Neural cell (in vitro differentiated cells): ENCODE data around the gene CD151. TPM values are rescaled to one million over a fixed set of nuclear protein-coding genes. Genes with fewer than 3 reads are reported as not detected.

Source experiments
- H2AFZ ChIP-seq: fragments of 200-600, 300-800 bp; sonication (generic), shearing (Covaris generic); 2 replicates; pipeline ENCODE4 v1.6.0; 2014; ENCODE audit warnings: low read depth, mild to moderate bottlenecking, antibody characterized with exemption, low read length, moderate library complexity
- H3F3A ChIP-seq: fragments of 200-600 bp; shearing (Covaris generic); 2 replicates; pipeline ENCODE4 v1.6.1; 2016; ENCODE audit warnings: mild to moderate bottlenecking, moderate library complexity, mixed read lengths, antibody characterized with exemption, low read length; ENCODE audit not compliant: insufficient read depth, poor library complexity, severe bottlenecking
- H3K27ac ChIP-seq: fragments of 200-600, 300-800 bp; sonication (generic), shearing (Covaris generic); 2 replicates; pipeline ENCODE4 v1.5.1; 2014; ENCODE audit warnings: mild to moderate bottlenecking, low read length, moderate library complexity
- H3K27me3 ChIP-seq: fragments of 300-800, 200-600 bp; sonication (generic), shearing (Covaris generic); 2 replicates; pipeline ENCODE4 v1.6.0; 2014; ENCODE audit warnings: mild to moderate bottlenecking, low read depth, low read length, moderate library complexity; ENCODE audit not compliant: insufficient read depth
- H3K36me3 ChIP-seq: fragments of 300-800, 200-600 bp; sonication (generic), shearing (Covaris generic); 2 replicates; pipeline ENCODE4 v1.5.1; 2014; ENCODE audit warnings: mild to moderate bottlenecking, antibody characterized with exemption, low read length, moderate library complexity; ENCODE audit not compliant: insufficient read depth
- H3K4me2 ChIP-seq: fragments of 300-800, 200-600 bp; sonication (generic), shearing (Covaris generic); 2 replicates; pipeline ENCODE4 v1.6.0; 2014; ENCODE audit warnings: mild to moderate bottlenecking, low read length
- H3K4me3 ChIP-seq: fragments of 300-800, 200-600 bp; sonication (generic), shearing (Covaris generic); 2 replicates; pipeline ENCODE4 v1.5.1; 2014; ENCODE audit warnings: mild to moderate bottlenecking, low read length, moderate library complexity
- H3K79me2 ChIP-seq: fragments of 200-600 bp; shearing (Covaris generic); replicated peaks from 2 replicates; pipeline ENCODE4 v1.6.0; 2014; ENCODE audit warnings: mild to moderate bottlenecking, low read length, moderate library complexity; ENCODE audit not compliant: insufficient read depth
- H3K9ac ChIP-seq: fragments of 300-800, 200-600 bp; sonication (generic), shearing (Covaris generic); 2 replicates; pipeline ENCODE4 v1.6.1; 2016; ENCODE audit warnings: mild to moderate bottlenecking, low read length, mixed read lengths
- H3K9me2 ChIP-seq: fragments of 200-600 bp; shearing (Covaris generic); 2 replicates; pipeline ENCODE4 v1.6.1; 2016; ENCODE audit warnings: mild to moderate bottlenecking, low read length, mixed read lengths; ENCODE audit not compliant: insufficient read depth
- H3K9me3 ChIP-seq: fragments of 200-600, 300-800 bp; sonication (generic), shearing (Covaris generic); 2 replicates; pipeline ENCODE4 v1.6.1; 2016; ENCODE audit warnings: mild to moderate bottlenecking, mixed run types, low read length, moderate library complexity, mixed read lengths
- H4K20me1 ChIP-seq: fragments of 200-600 bp; shearing (Covaris generic); 2 replicates; pipeline ENCODE4 v1.6.1; 2016; ENCODE audit warnings: mild to moderate bottlenecking, mixed run types; ENCODE audit not compliant: insufficient read depth
- CTCF ChIP-seq: fragments of 450-650 bp; IDR thresholded peaks from 2 replicates; pipeline ENCODE4 v1.5.1; 2014; ENCODE audit warnings: antibody characterized with exemption, mild to moderate bottlenecking, moderate library complexity; ENCODE audit not compliant: poor library complexity, severe bottlenecking
- EP300 ChIP-seq: fragments of 450-650 bp; conservative IDR thresholded peaks from 2 replicates; pipeline ENCODE4 v1.6.1; 2014; ENCODE audit warnings: antibody characterized with exemption, mild to moderate bottlenecking, moderate library complexity; ENCODE audit not compliant: poor library complexity, severe bottlenecking
- EZH2 ChIP-seq: fragments of 200-600, 300-800 bp; shearing (Covaris generic), sonication (generic); IDR thresholded peaks from 2 replicates; pipeline ENCODE4 v1.6.1; 2014; ENCODE audit warnings: antibody characterized with exemption, low read length, borderline replicate concordance, mild to moderate bottlenecking; ENCODE audit not compliant: insufficient read depth, poor library complexity, severe bottlenecking
- MXI1 ChIP-seq: fragments of 450-650 bp; conservative IDR thresholded peaks from 2 replicates; pipeline ENCODE4 v1.6.1; 2014; ENCODE audit warnings: antibody characterized with exemption, mild to moderate bottlenecking; ENCODE audit not compliant: poor library complexity, severe bottlenecking
- POLR2AphosphoS5 ChIP-seq: IDR thresholded peaks from 2 replicates; pipeline ENCODE4 v1.6.1; 2012
- RAD21 ChIP-seq: fragments of 450-650 bp; conservative IDR thresholded peaks from 2 replicates; pipeline ENCODE4 v1.6.1; 2014; ENCODE audit warnings: antibody characterized with exemption, mild to moderate bottlenecking, moderate library complexity
- REST ChIP-seq: IDR thresholded peaks from 2 replicates; pipeline ENCODE4 v1.6.1; 2012; ENCODE audit warnings: borderline replicate concordance
- SMC3 ChIP-seq: fragments of 450-650 bp; conservative IDR thresholded peaks from 2 replicates; pipeline ENCODE4 v1.6.1; 2014; ENCODE audit warnings: antibody characterized with exemption, mild to moderate bottlenecking, moderate library complexity; ENCODE audit not compliant: poor library complexity
- TAF1 ChIP-seq: IDR thresholded peaks from 2 replicates; pipeline ENCODE4 v1.6.1; 2012; ENCODE audit warnings: low read depth
- polyA plus RNA-seq: library from polyadenylated mRNA; depleted of rRNA; stranded (reverse); fragments of >200 nt; gene quantifications from 2 replicates; pipeline ENCODE4 v1.2.3, GENCODE V29; 2014

Gene CD151
- polyA plus RNA-seq, 1 donor from 2014 or later = 70.8 TPM

- Histone ChIP-seq H3K4me2 (no peak overlapping the region), H3K4me3 (peak overlapping the region; percentile 90), H3K27ac (no peak overlapping the region), H4K20me1 (no peaks in the 10 kb centered on the region), H3F3A (no peaks in the 10 kb centered on the region), H3K79me2 (peaks cover 20% of the 10 kb centered on the region), H3K9me2 (no peaks in the 10 kb centered on the region), H3K27me3 (no peaks in the 10 kb centered on the region), H3K36me3 (no peaks in the 10 kb centered on the region), H3K9ac (no peak overlapping the region), H2AFZ (no peak overlapping the region), H3K9me3 (no peaks in the 10 kb centered on the region)
- no peak for TF ChIP-seq MXI1
- TF ChIP-seq TAF1 = no peak
- no peak for TF ChIP-seq REST
- TF ChIP-seq RAD21 = no peak
- TF ChIP-seq SMC3 = no peak
Measured at GRCh38 chr11:811446-812245, 21.1 kb upstream of the CD151 start.

GRCh38 chr11:812390-812789 is 20.4 kb upstream of the CD151 start:
- H3K9me2 ChIP-seq = no peaks in the 10 kb centered on the region
- H3K79me2 ChIP-seq = peaks cover 20% of the 10 kb centered on the region
- no peak overlapping the region for H3K4me2 ChIP-seq
- TF ChIP-seq REST (no peak), POLR2AphosphoS5 (no peak), RAD21 (no peak), TAF1 (no peak), EP300 (no peak), SMC3 (no peak), CTCF (no peak), MXI1 (no peak), EZH2 (no peak)
- H2AFZ ChIP-seq = no peak overlapping the region
- H3F3A ChIP-seq = no peaks in the 10 kb centered on the region
- H3K9ac ChIP-seq = no peak overlapping the region
- H3K27me3 ChIP-seq = no peaks in the 10 kb centered on the region
- H4K20me1 ChIP-seq = no peaks in the 10 kb centered on the region
- no peak overlapping the region for H3K4me3 ChIP-seq
- no peak overlapping the region for H3K27ac ChIP-seq
- H3K9me3 ChIP-seq = no peaks in the 10 kb centered on the region
- H3K36me3 ChIP-seq = no peaks in the 10 kb centered on the region
